H1 (cell line): Measurements from ENCODE around the gene NECAB3. TPM values are rescaled to one million over a fixed set of nuclear protein-coding genes. Genes with fewer than 3 reads are reported as not detected.

Experiments
- CTCF ChIA-PET: fragments of 300-600 bp; sonication (Branson Sonifier 250); formaldehyde crosslinking; loops from one replicate; lab custom pipeline; 2021; ENCODE audit not compliant: partially characterized antibody; lab: Charles Lee
- POLR2A ChIA-PET: fragments of 300-600 bp; sonication (Branson Sonifier 250); formaldehyde crosslinking; loops from one replicate; lab custom pipeline; 2021; ENCODE audit warnings: inconsistent platforms; ENCODE audit not compliant: partially characterized antibody; lab: Charles Lee
- DNase-seq, 2 experiments: peaks; one replicate each; pipeline versions ENCODE4 v3.0.0 to v3.0.0-alpha.2; 2010 to 2022; ENCODE audit warnings: low spot score in 2 of 2, low read depth in 1 of 2, mixed read lengths in 1 of 2
- FAIRE-seq: peaks from 2 replicates; lab custom pipeline; 2011; peaks lifted over from hg19 to GRCh38; lab: Jason Lieb, UNC
- H2AFZ ChIP-seq: 2 replicates; pipeline ENCODE4 v1.8.1; 2012; ENCODE audit warnings: low read length, inconsistent platforms
- H2AK5ac ChIP-seq: 2 replicates; pipeline ENCODE4 v1.6.1; 2013; ENCODE audit warnings: low read depth, low read length
- H2BK120ac ChIP-seq: replicated peaks from 2 replicates; pipeline ENCODE3; 2013; ENCODE audit warnings: low read depth, low read length, inconsistent platforms
- H2BK12ac ChIP-seq: 2 replicates; pipeline ENCODE4 v1.6.1; 2013; ENCODE audit warnings: low read depth, low read length
- H2BK15ac ChIP-seq: 2 replicates; pipeline ENCODE4 v1.6.1; 2013; ENCODE audit warnings: low read length
- H2BK20ac ChIP-seq: 2 replicates; pipeline ENCODE4 v1.6.1; 2013; ENCODE audit warnings: low read length
- H2BK5ac ChIP-seq: 2 replicates; pipeline ENCODE4 v1.6.1; 2013; ENCODE audit warnings: low read depth, low read length
- H3K14ac ChIP-seq: 2 replicates; pipeline ENCODE4 v1.6.1; 2013; ENCODE audit warnings: inconsistent platforms; ENCODE audit not compliant: insufficient read length
- H3K18ac ChIP-seq: 2 replicates; pipeline ENCODE4 v1.6.1; 2013; ENCODE audit warnings: low read length; ENCODE audit errors: extremely low read depth
- H3K23ac ChIP-seq: 2 replicates; pipeline ENCODE4 v1.6.1; 2013; ENCODE audit warnings: inconsistent platforms; ENCODE audit not compliant: insufficient read length
- H3K23me2 ChIP-seq: 2 replicates; pipeline ENCODE4 v1.6.1; 2013; ENCODE audit warnings: low read depth, low read length
- H3K27ac ChIP-seq: 2 replicates; pipeline ENCODE4 v1.6.1; 2011; ENCODE audit warnings: low read depth, low read length, inconsistent platforms
- H3K27me3 ChIP-seq, 4 experiments: replicated peaks in 1 of 4; 1 replicate in 1 of 4; 2 replicates in 3 of 4; pipeline versions ENCODE4 v1.6.1 to v1.8.1; 2011 to 2013; ENCODE audit warnings: low read length in 3 of 4, mild to moderate bottlenecking in 3 of 4, inconsistent platforms in 2 of 4, mixed read lengths in 2 of 4, moderate library complexity in 1 of 4; ENCODE audit not compliant: control insufficient read depth in 3 of 4, insufficient read depth in 3 of 4; ENCODE audit errors: extremely low read depth in 1 of 4
- H3K36me3 ChIP-seq, 4 experiments: 2 replicates each; pipeline versions ENCODE4 v1.6.1 to v1.8.1; 2011 to 2013; ENCODE audit warnings: mild to moderate bottlenecking in 4 of 4, low read length in 3 of 4, moderate library complexity in 2 of 4, control low read depth in 1 of 4, inconsistent platforms in 1 of 4; ENCODE audit not compliant: insufficient read depth in 4 of 4, control insufficient read depth in 2 of 4
- H3K4ac ChIP-seq: replicated peaks from 2 replicates; pipeline ENCODE3; 2013; ENCODE audit warnings: low read length, low read depth, mixed read lengths, inconsistent platforms; ENCODE audit not compliant: insufficient read length
- H3K4me1 ChIP-seq, 4 experiments: replicated peaks in 1 of 4; 1 replicate in 1 of 4; 2 replicates in 3 of 4; pipeline versions ENCODE4 v1.6.1 to v1.8.1; 2011 to 2013; ENCODE audit warnings: low read length in 3 of 4, inconsistent platforms in 2 of 4, mixed read lengths in 1 of 4; ENCODE audit not compliant: insufficient read depth in 4 of 4, control insufficient read depth in 3 of 4
- H3K4me2 ChIP-seq, 2 experiments: 2 replicates each; pipeline versions ENCODE4 v1.6.1 to v1.8.1; 2011 to 2013; ENCODE audit warnings: low read depth in 2 of 2, low read length in 2 of 2, control low read depth in 1 of 2, inconsistent platforms in 1 of 2, mild to moderate bottlenecking in 1 of 2; ENCODE audit not compliant: insufficient read depth in 1 of 2
- H3K4me3 ChIP-seq, 4 experiments: fragments of 200-600, 300-600 bp in 1 of 4; sonication (generic), shearing (Covaris generic), sonication (Bioruptor Twin) in 1 of 4; 2 replicates each; pipeline versions ENCODE4 v1.5.1 to v1.8.1; 2011 to 2016; ENCODE audit warnings: low read length in 4 of 4, low read depth in 3 of 4, control low read depth in 2 of 4, inconsistent platforms in 2 of 4, mild to moderate bottlenecking in 2 of 4, mixed read lengths in 1 of 4, moderate library complexity in 1 of 4; ENCODE audit not compliant: insufficient read depth in 2 of 4; ENCODE audit errors: extremely low read depth in 1 of 4
- H3K56ac ChIP-seq: replicated peaks from 2 replicates; pipeline ENCODE3; 2013; ENCODE audit warnings: low read depth, mild to moderate bottlenecking, mixed read lengths, low read length, inconsistent platforms; ENCODE audit not compliant: insufficient read length
- H3K79me1 ChIP-seq: 2 replicates; pipeline ENCODE4 v1.6.1; 2013; ENCODE audit warnings: low read depth, low read length, control low read depth
- H3K79me2 ChIP-seq, 2 experiments: 2 replicates each; pipeline versions ENCODE4 v1.6.1 to v1.8.1; 2012 to 2013; ENCODE audit warnings: low read length in 2 of 2, mild to moderate bottlenecking in 2 of 2, inconsistent platforms in 1 of 2; ENCODE audit not compliant: insufficient read depth in 2 of 2, control insufficient read depth in 1 of 2
- H3K9ac ChIP-seq, 4 experiments: replicated peaks in 1 of 4; 1 replicate in 1 of 4; 2 replicates in 3 of 4; pipeline versions ENCODE4 v1.6.1 to v1.8.1; 2011 to 2013; ENCODE audit warnings: low read depth in 3 of 4, low read length in 3 of 4, control low read depth in 2 of 4, mild to moderate bottlenecking in 2 of 4, moderate library complexity in 2 of 4, inconsistent platforms in 1 of 4; ENCODE audit errors: extremely low read depth in 1 of 4
- H3K9me3 ChIP-seq, 2 experiments: 2 replicates each; pipeline versions ENCODE4 v1.6.1 to v1.8.1; 2012 to 2013; ENCODE audit warnings: mild to moderate bottlenecking in 2 of 2, moderate library complexity in 2 of 2, control low read depth in 1 of 2, inconsistent platforms in 1 of 2, low read depth in 1 of 2, low read length in 1 of 2, mixed read lengths in 1 of 2; ENCODE audit not compliant: insufficient read depth in 2 of 2
- H4K20me1 ChIP-seq, 2 experiments: replicated peaks in 1 of 2; 2 replicates each; pipeline versions ENCODE3 to v1.8.1; 2011 to 2013; ENCODE audit warnings: inconsistent platforms in 2 of 2, low read length in 2 of 2, mild to moderate bottlenecking in 1 of 2; ENCODE audit not compliant: insufficient read depth in 2 of 2, control insufficient read depth in 1 of 2
- H4K5ac ChIP-seq: 2 replicates; pipeline ENCODE4 v1.6.1; 2013; ENCODE audit warnings: low read length, low read depth, mixed read lengths, inconsistent platforms; ENCODE audit not compliant: insufficient read length
- H4K8ac ChIP-seq: 2 replicates; pipeline ENCODE4 v1.8.0; 2013; ENCODE audit warnings: mild to moderate bottlenecking, moderate library complexity, low read length, inconsistent platforms; ENCODE audit not compliant: insufficient read depth; ENCODE audit errors: extremely low read depth
- H4K91ac ChIP-seq: replicated peaks from 2 replicates; pipeline ENCODE3; 2013; ENCODE audit warnings: low read length, mixed read lengths, inconsistent platforms; ENCODE audit not compliant: insufficient read length
- SIX5 ChIP-seq: IDR thresholded peaks from 2 replicates; pipeline ENCODE4 v1.6.1; 2011; ENCODE audit warnings: mild to moderate bottlenecking, low read depth, low read length
- WGBS, 2 experiments: shearing (Covaris generic) in 1 of 2; methylation state at CpG; one replicate each; pipeline versions ENCODE4 v1.1.6 to v1.1.7; 2013 to 2015; ENCODE audit warnings: low lambda C conversion rate in 2 of 2, mixed read lengths in 2 of 2, inconsistent platforms in 1 of 2, low coverage in 1 of 2, missing lambda C conversion rate in 1 of 2; ENCODE audit not compliant: insufficient replicate concordance in 2 of 2, insufficient coverage in 1 of 2, insufficient read length in 1 of 2; ENCODE audit errors: extremely low coverage in 1 of 2, missing lambda C conversion rate in 1 of 2; 5-methylcytosine and 5-hydroxymethylcytosine counted together
- polyA plus RNA-seq, 7 experiments: library from polyadenylated mRNA; depleted of rRNA in 3 of 7; stranded (reverse) in 5 of 7; unstranded in 2 of 7; fragments of >200 nt in 5 of 7; fragments of 200-250 nt in 2 of 7; gene quantifications; 1 replicate in 5 of 7; 2 replicates in 1 of 7; 4 replicates in 1 of 7; pipeline versions ENCODE4 v1.2.1 to v1.2.3, GENCODE V29; 2011 to 2013; ENCODE audit warnings: missing spikeins in 2 of 7, mixed read lengths in 2 of 7
- total RNA-seq: library from RNA; stranded (reverse); fragmentation: NEBNext Ultra II Directional; extraction: Animal tissue kit (Norgen Biotek cat#: 25700); gene quantifications from 2 replicates; pipeline ENCODE4 v1.2.1, GENCODE V29; 2021

NECAB3 gene
- total and polyA plus RNA-seq, 2 of the 8 experiments (the other 6 are each of a cell fraction or from before 2014, with no cell fraction given): 20.5 to 46.2 TPM

GRCh38 chr20:33627577-33628216 lies 46.5 kb downstream of the NECAB3 start:
- no peaks in the 10 kb centered on the region for H3K79me1 ChIP-seq
- TF ChIP-seq SIX5: no peak
- POLR2A ChIA-PET: interaction anchor here (1.4 kb wide), 1 partner anchor 94 kb away, joined by 3 read pairs; no protein-coding TSS in a partner anchor
- H3K4me1 ChIP-seq: no peaks in the 10 kb centered on the region
- H3K36me3 ChIP-seq: peaks cover 3 to 20% (median 6%) of the 10 kb centered on the region in 4 experiments; a peak in 6 of 8 replicates
- no peak overlapping the region for H2BK20ac ChIP-seq
- no peaks in the 10 kb centered on the region for H3K27me3 ChIP-seq
- no peak overlapping the region for H3K18ac ChIP-seq
- no peak overlapping the region for H2BK120ac ChIP-seq
- no peaks in the 10 kb centered on the region for H3K23me2 ChIP-seq
- no peak overlapping the region for H3K56ac ChIP-seq
- DNase-seq: no peak
- CTCF ChIA-PET: no interaction called here
- H3K4me2 ChIP-seq: no peak overlapping the region
- H4K5ac ChIP-seq: no peak overlapping the region
- H3K79me2 ChIP-seq: no peaks in the 10 kb centered on the region
- 85% methylated on average over 4 of the region's 4 CpGs; no CpG with 5 or more reads in 1 of the 2 experiments for WGBS, 2 experiments
- no peak overlapping the region for H2BK5ac ChIP-seq
- H2AK5ac ChIP-seq: no peak overlapping the region
- no peak overlapping the region for H2BK12ac ChIP-seq
- peaks cover 0 to 2% of the 10 kb centered on the region in 2 experiments for H4K20me1 ChIP-seq
- no peaks in the 10 kb centered on the region for H3K9me3 ChIP-seq
- no peak overlapping the region for H4K8ac ChIP-seq
- no peak overlapping the region for H2BK15ac ChIP-seq
- no peak overlapping the region for H3K14ac ChIP-seq
- H3K9ac ChIP-seq: no peak overlapping the region
- no peak overlapping the region for H3K4ac ChIP-seq
- H3K4me3 ChIP-seq: no peak overlapping the region
- no peak for FAIRE-seq
- H3K27ac ChIP-seq: no peak overlapping the region
- H2AFZ ChIP-seq: no peak overlapping the region
- H3K23ac ChIP-seq: no peak overlapping the region
- no peak overlapping the region for H4K91ac ChIP-seq
